Measurements from ENCODE around the gene KRT40.

DNA sequence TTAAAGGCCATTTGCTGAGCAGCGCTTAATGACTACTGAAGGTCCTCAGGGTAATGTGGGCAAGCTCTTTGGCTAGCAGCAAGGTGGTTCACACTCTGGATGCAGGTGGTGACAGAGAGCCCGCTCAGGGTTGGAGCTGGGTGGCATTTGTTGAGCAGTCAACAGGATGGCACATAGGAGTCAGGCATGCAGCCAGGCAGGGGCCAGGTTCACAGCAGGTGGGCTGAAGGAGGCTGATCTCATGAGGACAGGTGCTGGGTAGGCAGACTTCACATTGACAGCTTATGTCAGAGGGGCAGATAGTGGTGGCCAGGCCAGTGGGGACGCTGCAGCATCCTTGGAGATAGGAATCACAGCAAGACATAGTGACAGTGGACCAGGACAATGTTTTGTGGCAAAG lies 20.3 kb upstream of the KRT40 start:
- TF ChIP-seq, protein P1, sequence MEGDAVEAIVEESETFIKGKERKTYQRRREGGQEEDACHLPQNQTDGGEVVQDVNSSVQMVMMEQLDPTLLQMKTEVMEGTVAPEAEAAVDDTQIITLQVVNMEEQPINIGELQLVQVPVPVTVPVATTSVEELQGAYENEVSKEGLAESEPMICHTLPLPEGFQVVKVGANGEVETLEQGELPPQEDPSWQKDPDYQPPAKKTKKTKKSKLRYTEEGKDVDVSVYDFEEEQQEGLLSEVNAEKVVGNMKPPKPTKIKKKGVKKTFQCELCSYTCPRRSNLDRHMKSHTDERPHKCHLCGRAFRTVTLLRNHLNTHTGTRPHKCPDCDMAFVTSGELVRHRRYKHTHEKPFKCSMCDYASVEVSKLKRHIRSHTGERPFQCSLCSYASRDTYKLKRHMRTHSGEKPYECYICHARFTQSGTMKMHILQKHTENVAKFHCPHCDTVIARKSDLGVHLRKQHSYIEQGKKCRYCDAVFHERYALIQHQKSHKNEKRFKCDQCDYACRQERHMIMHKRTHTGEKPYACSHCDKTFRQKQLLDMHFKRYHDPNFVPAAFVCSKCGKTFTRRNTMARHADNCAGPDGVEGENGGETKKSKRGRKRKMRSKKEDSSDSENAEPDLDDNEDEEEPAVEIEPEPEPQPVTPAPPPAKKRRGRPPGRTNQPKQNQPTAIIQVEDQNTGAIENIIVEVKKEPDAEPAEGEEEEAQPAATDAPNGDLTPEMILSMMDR (IDR thresholded peaks at IDR 0.05) = no peak
- TF ChIP-seq POLR2AphosphoS5 (IDR thresholded peaks at IDR 0.05; ENCODE audit: low read depth, low read length) = no peak
